K562 (cell line): ENCODE results near the gene TLR2. TPM values are rescaled to one million over a fixed set of nuclear protein-coding genes. Genes with fewer than 3 reads are reported as not detected.

Experiments
- ATAC-seq: fragments of 200-7000 bp; cut with Tn5 transposase; 3 replicates; pipeline ENCODE4 v1.9.1; 2020; ENCODE audit warnings: moderate library complexity
- BruUV-seq: library from RNA; stranded (reverse); fragments of 400-500 nt; replicated peaks from 2 replicates; lab custom pipeline; 2021; lab: Mats Ljungman, UMichigan
- CTCF ChIA-PET: fragments of 300-600 bp; formaldehyde crosslinking; extraction: SDS; loops from one replicate; lab custom pipeline; 2021; ENCODE audit warnings: low intra/inter-chr PET ratio; lab: Yijun Ruan, JAX
- POLR2A ChIA-PET: fragments of 300-600, 350-650 bp; sonication (Branson Sonifier 250); formaldehyde crosslinking; extraction: SDS; loops from one replicate; lab custom pipeline; 2021; ENCODE audit warnings: antibody characterized with exemption, inconsistent platforms; lab: Yijun Ruan, JAX
- DNase-seq, 4 experiments: peaks; one replicate each; pipeline versions ENCODE4 v3.0.0 to v3.0.0-alpha.2; 2011 to 2018; ENCODE audit warnings: low spot score in 3 of 4, mixed read lengths in 3 of 4; ENCODE audit errors: extremely low read depth in 1 of 4
- FAIRE-seq: peaks from 2 replicates; lab custom pipeline; 2011; peaks lifted over from hg19 to GRCh38; lab: Jason Lieb, UNC
- H2AFZ ChIP-seq: 2 replicates; pipeline ENCODE4 v1.6.0; 2011; ENCODE audit warnings: low read depth, low read length, control low read depth, inconsistent platforms
- H3K27ac ChIP-seq: fragments of 200-600 bp; 3 replicates; pipeline ENCODE4 v1.8.0; 2011; ENCODE audit warnings: low read depth, mild to moderate bottlenecking, control low read depth, inconsistent platforms, low read length, moderate library complexity, mixed read lengths; ENCODE audit errors: extremely low read depth
- H3K27me3 ChIP-seq, 2 experiments: fragments of 300-600 bp in 1 of 2; 2 replicates in 1 of 2; 3 replicates in 1 of 2; pipeline versions ENCODE4 v1.6.0 to v1.8.0; 2011; ENCODE audit warnings: inconsistent platforms in 2 of 2, low read length in 2 of 2, mild to moderate bottlenecking in 1 of 2, mixed read lengths in 1 of 2, moderate library complexity in 1 of 2; ENCODE audit not compliant: control insufficient read depth in 2 of 2, insufficient read depth in 2 of 2
- H3K36me3 ChIP-seq: fragments of 300-600 bp; 3 replicates; pipeline ENCODE4 v1.8.0; 2011; ENCODE audit warnings: mild to moderate bottlenecking, low read length, inconsistent platforms; ENCODE audit not compliant: control insufficient read depth, insufficient read depth
- H3K4me1 ChIP-seq, 2 experiments: fragments of 200-600 bp in 1 of 2; replicated peaks in 1 of 2; 2 replicates in 1 of 2; 3 replicates in 1 of 2; pipeline versions ENCODE4 v1.5.1 to v1.8.0; 2011; ENCODE audit warnings: inconsistent platforms in 2 of 2, low read length in 2 of 2, mild to moderate bottlenecking in 1 of 2, mixed read lengths in 1 of 2, moderate library complexity in 1 of 2; ENCODE audit not compliant: control insufficient read depth in 2 of 2, insufficient read depth in 2 of 2
- H3K4me2 ChIP-seq: 2 replicates; pipeline ENCODE4 v1.6.1; 2011; ENCODE audit warnings: low read length, control low read depth, inconsistent platforms, mixed read lengths; ENCODE audit not compliant: insufficient read depth
- H3K4me3 ChIP-seq: fragments of 200-600 bp; sonication (generic), shearing (Covaris generic); 2 replicates; pipeline ENCODE4 v1.5.1; 2016; ENCODE audit warnings: control low read depth, inconsistent platforms
- H3K79me2 ChIP-seq: fragments of 200-600 bp; 3 replicates; pipeline ENCODE4 v1.8.0; 2011; ENCODE audit warnings: low read length, inconsistent platforms; ENCODE audit not compliant: control insufficient read depth, insufficient read depth
- H3K9ac ChIP-seq, 2 experiments: 2 replicates each; pipeline versions ENCODE4 v1.6.0 to v1.6.1; 2011; ENCODE audit warnings: low read depth in 2 of 2, low read length in 2 of 2, control low read depth in 1 of 2, inconsistent platforms in 1 of 2, mild to moderate bottlenecking in 1 of 2, mixed read lengths in 1 of 2; ENCODE audit not compliant: insufficient read depth in 1 of 2
- H3K9me1 ChIP-seq: one replicate; pipeline ENCODE4 v1.6.0; 2011; ENCODE audit warnings: inconsistent platforms, mild to moderate bottlenecking, low read length, moderate library complexity; ENCODE audit not compliant: control insufficient read depth, insufficient read depth
- H3K9me3 ChIP-seq: replicated peaks from 2 replicates; pipeline ENCODE4 v1.5.1; 2011; ENCODE audit warnings: low read depth, low read length, inconsistent platforms; ENCODE audit not compliant: control insufficient read depth, insufficient read depth
- H4K20me1 ChIP-seq: replicated peaks from 2 replicates; pipeline ENCODE4 v1.6.1; 2011; ENCODE audit warnings: low read length, inconsistent platforms, mixed read lengths; ENCODE audit not compliant: control insufficient read depth, insufficient read depth
- GTF2F1 ChIP-seq: IDR thresholded peaks from 2 replicates; pipeline ENCODE4 v1.6.1; 2011; ENCODE audit warnings: low read depth, low read length, improper control_type of control experiment
- GTF3C2 ChIP-seq: IDR thresholded peaks from 3 replicates; pipeline ENCODE4 v1.6.1; 2011; ENCODE audit warnings: borderline replicate concordance, mild to moderate bottlenecking, moderate library complexity; ENCODE audit not compliant: insufficient read length; ENCODE audit errors: extremely low read depth
- HLTF ChIP-seq: fragments of 450-650 bp; IDR thresholded peaks from 2 replicates; pipeline ENCODE4 v1.6.1; 2016
- MTF1 ChIP-seq: fragments of 250-450 bp; sonication (Bioruptor Pico); IDR thresholded peaks from 2 replicates; pipeline ENCODE4 v1.9.0; 2021; ENCODE audit warnings: moderate library complexity, mild to moderate bottlenecking, inconsistent platforms, borderline replicate concordance
- PHF21A ChIP-seq: fragments of 450-650 bp; IDR thresholded peaks from 2 replicates; pipeline ENCODE4 v1.6.1; 2017; ENCODE audit warnings: low read depth, borderline replicate concordance
- POLR3A ChIP-seq: IDR thresholded peaks from 2 replicates; pipeline ENCODE4 v1.6.1; 2011; ENCODE audit warnings: borderline replicate concordance, mild to moderate bottlenecking, moderate library complexity; ENCODE audit not compliant: insufficient read length, insufficient read depth; ENCODE audit errors: extremely low read depth
- PRPF4 ChIP-seq: fragments of 200-400 bp; formaldehyde crosslinking; IDR thresholded peaks from one replicate; pipeline ENCODE4 v1.6.1; 2017; ENCODE audit warnings: low read length, low read depth, mild to moderate bottlenecking; ENCODE audit not compliant: insufficient read depth, poor library complexity, severe bottlenecking
- SMAD2 ChIP-seq: fragments of 150-350 bp; IDR thresholded peaks from 2 replicates; pipeline ENCODE4 v1.6.1; 2014; ENCODE audit warnings: low read depth, mild to moderate bottlenecking, low read length
- SMAD3 ChIP-seq: fragments of 450-650 bp; formaldehyde crosslinking; conservative IDR thresholded peaks from 2 replicates; pipeline ENCODE4 v1.4.0; 2020; ENCODE audit warnings: mild to moderate bottlenecking
- ZNF512 ChIP-seq: IDR thresholded peaks from 2 replicates; pipeline ENCODE4 v1.6.1; 2016; ENCODE audit warnings: missing genetic modification characterization, missing compliant biosample characterization
- ZNF766 ChIP-seq: fragments of 200-800 bp; sonication (Bioruptor generic); conservative IDR thresholded peaks from 2 replicates; pipeline ENCODE4 v1.6.1; 2016; ENCODE audit warnings: missing genetic modification characterization, missing compliant biosample characterization
- WGBS: fragments of 100-300 bp; shearing (Covaris generic); methylation state at CpG from one replicate; pipeline ENCODE4 v1.1.6; 2016; ENCODE audit warnings: low coverage, mixed read lengths; ENCODE audit not compliant: insufficient coverage; ENCODE audit errors: missing lambda C conversion rate; 5-methylcytosine and 5-hydroxymethylcytosine counted together
- in situ Hi-C: fragments of 300-500 bp; cut with MboI; formaldehyde crosslinking; loops from 4 replicates; pipeline ENCODE4 v1.15.0; 2018; ENCODE audit warnings: inconsistent platforms, mixed read lengths
- intact Hi-C: fragments of 100-400 bp; cut with micrococcal nuclease; formaldehyde crosslinking; loops from 2 replicates; pipeline ENCODE4 v1.14.2; 2022
- polyA plus RNA-seq, 8 experiments: library from polyadenylated mRNA; depleted of rRNA in 4 of 8; stranded (reverse) in 5 of 8; unstranded in 3 of 8; fragments of >200 nt; fragmentation: Nextera tagmentation in 2 of 8; fragmentation: Illumina TruSeq in 1 of 8; extraction: Ambion mirVana in 2 of 8; extraction: Trizol in 1 of 8; gene quantifications; 2 replicates each; pipeline versions ENCODE4 v1.2.1 to v1.2.3, GENCODE V29; 2011 to 2014; ENCODE audit warnings: inconsistent platforms in 1 of 8, missing spikeins in 1 of 8
- total RNA-seq, 7 experiments: library from RNA; depleted of rRNA in 6 of 7; stranded (reverse); fragments of >200 nt in 6 of 7; fragmentation: Illumina TruSeq in 2 of 7; extraction: Trizol in 2 of 7; gene quantifications; 2 replicates each; pipeline versions ENCODE4 v1.2.1 to v1.2.3, GENCODE V29; 2011 to 2021; ENCODE audit warnings: low replicate concordance in 1 of 7
- TF ChIP-seq, protein P1 (sequence below): fragments of 250-450 bp; sonication (Bioruptor Pico); IDR thresholded peaks from 2 replicates; pipeline ENCODE4 v1.4.0; 2020; ENCODE audit warnings: borderline replicate concordance
- TF ChIP-seq, protein P2 (sequence below): fragments of 450-650 bp; formaldehyde crosslinking; IDR thresholded peaks from 2 replicates; pipeline ENCODE4 v1.4.0; 2020; ENCODE audit warnings: mild to moderate bottlenecking, mixed read lengths

Gene TLR2
- total and polyA plus RNA-seq, 9 of the 15 experiments (the other 6 are each of a cell fraction or from before 2014, with no cell fraction given), result 0.09 to 0.11 TPM; not detected in 7

DNA sequence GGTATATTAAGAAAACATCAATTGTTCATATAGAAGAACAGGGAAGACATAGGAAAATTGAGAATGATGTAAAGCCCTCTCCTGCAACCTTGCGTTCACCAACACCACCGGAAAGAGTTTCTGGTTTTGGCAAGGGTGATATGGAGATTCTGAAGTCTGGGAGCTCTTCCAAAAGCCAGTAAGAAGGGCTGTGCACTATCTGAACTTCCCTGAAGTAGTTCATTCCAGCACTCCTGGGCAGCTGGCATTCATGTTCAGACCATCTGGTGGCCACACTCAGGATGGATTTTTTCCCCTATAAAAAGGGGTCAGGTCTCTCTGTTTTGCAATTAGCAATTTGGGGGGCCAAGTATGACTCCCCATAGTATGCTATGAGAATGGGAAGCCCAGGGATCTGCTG, 15.4 kb upstream of the TLR2 start:
- H2AFZ ChIP-seq, result no peak overlapping the region
- CTCF ChIA-PET, result no interaction called here
- no peak for ATAC-seq
- no peaks in the 10 kb centered on the region for H3K36me3 ChIP-seq
- DNase-seq, result no peak
- H3K27me3 ChIP-seq, result no peaks in the 10 kb centered on the region
- no peak overlapping the region for H3K4me3 ChIP-seq
- in situ Hi-C loops, result no loop called here
- no peak overlapping the region for H3K9ac ChIP-seq
- POLR2A ChIA-PET, result no interaction called here
- 3% methylated on average over 2 of the region's 2 CpGs for WGBS
- H3K4me1 ChIP-seq, result no peaks in the 10 kb centered on the region
- intact Hi-C loops, result no loop called here
- no peaks in the 10 kb centered on the region for H3K9me3 ChIP-seq
- no peaks in the 10 kb centered on the region for H3K79me2 ChIP-seq
- BruUV-seq, result no TSS peak
- H3K9me1 ChIP-seq, result no peaks in the 10 kb centered on the region
- no peak for FAIRE-seq
- no peak overlapping the region for H3K4me2 ChIP-seq
- no peaks in the 10 kb centered on the region for H4K20me1 ChIP-seq
- H3K27ac ChIP-seq, result no peak overlapping the region
- no peak for TF ChIP-seq GTF3C2
- no peak for TF ChIP-seq HLTF
- TF ChIP-seq PHF21A, result no peak
- TF ChIP-seq GTF2F1, result no peak
- no peak for TF ChIP-seq SMAD3 (CRISPR knock-in tag)
- TF ChIP-seq, protein P1, sequence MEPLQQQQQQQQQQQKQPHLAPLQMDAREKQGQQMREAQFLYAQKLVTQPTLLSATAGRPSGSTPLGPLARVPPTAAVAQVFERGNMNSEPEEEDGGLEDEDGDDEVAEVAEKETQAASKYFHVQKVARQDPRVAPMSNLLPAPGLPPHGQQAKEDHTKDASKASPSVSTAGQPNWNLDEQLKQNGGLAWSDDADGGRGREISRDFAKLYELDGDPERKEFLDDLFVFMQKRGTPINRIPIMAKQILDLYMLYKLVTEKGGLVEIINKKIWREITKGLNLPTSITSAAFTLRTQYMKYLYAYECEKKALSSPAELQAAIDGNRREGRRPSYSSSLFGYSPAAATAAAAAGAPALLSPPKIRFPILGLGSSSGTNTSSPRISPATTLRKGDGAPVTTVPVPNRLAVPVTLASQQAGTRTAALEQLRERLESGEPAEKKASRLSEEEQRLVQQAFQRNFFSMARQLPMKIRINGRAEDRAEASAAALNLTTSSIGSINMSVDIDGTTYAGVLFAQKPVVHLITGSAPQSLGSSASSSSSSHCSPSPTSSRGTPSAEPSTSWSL (CRISPR knock-in tag), result no peak
- no peak for TF ChIP-seq MTF1 (CRISPR knock-in tag)
- no peak for TF ChIP-seq SMAD2
- TF ChIP-seq, protein P2, sequence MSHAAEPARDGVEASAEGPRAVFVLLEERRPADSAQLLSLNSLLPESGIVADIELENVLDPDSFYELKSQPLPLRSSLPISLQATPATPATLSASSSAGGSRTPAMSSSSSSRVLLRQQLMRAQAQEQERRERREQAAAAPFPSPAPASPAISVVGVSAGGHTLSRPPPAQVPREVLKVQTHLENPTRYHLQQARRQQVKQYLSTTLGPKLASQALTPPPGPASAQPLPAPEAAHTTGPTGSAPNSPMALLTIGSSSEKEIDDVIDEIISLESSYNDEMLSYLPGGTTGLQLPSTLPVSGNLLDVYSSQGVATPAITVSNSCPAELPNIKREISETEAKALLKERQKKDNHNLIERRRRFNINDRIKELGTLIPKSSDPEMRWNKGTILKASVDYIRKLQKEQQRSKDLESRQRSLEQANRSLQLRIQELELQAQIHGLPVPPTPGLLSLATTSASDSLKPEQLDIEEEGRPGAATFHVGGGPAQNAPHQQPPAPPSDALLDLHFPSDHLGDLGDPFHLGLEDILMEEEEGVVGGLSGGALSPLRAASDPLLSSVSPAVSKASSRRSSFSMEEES (CRISPR knock-in tag), result no peak
- TF ChIP-seq POLR3A, result no peak
- no peak for TF ChIP-seq PRPF4
- no peak for TF ChIP-seq ZNF512 (tag)
- TF ChIP-seq ZNF766 (CRISPR knock-in tag), result no peak
